Stimulated activated CD8-positive, alpha-beta memory T cell treated with anti-CD3 and anti-CD28 coated beads, Interleukin-12 subunit alpha, Interleukin-12 subunit beta, amount 100 ng/mL, for 4 hours (primary cell): ENCODE measurements around the gene NLGN1.
"Not testable (repeated sequence)": the region's sequence is repeated elsewhere in the genome, so short reads cannot be mapped to it uniquely, and the experiment has no call there.

Source experiments
- DNase-seq: peaks from one replicate; pipeline ENCODE4 v3.0.0-alpha.2; 2020; ENCODE audit warnings: low read depth

NLGN1 gene

GRCh38 chr3:174168538-174169254, 771.2 kb downstream of the NLGN1 start:
- no peak for DNase-seq

GRCh38 chr3:174169736-174170135, 772.2 kb downstream of the NLGN1 start:
- DNase-seq: no peak

DNA sequence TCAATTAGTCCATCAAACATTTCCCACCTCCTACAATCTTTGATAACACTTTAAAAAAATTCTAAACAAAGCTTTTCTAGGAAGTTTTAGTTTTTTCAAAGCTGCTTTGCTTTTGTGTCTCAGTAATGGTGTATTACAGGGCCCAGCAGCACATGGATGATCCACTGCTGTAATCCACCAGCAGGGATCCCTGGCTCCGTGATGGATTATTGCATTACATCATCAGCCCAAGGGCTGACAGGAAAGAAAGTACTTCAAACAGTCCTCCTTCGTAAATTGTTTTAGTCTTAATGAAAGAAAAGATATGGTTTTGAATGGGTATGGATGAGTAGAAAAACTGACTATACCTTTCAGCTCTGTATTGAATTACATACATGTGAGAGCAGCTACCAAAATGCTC, 772.7 kb downstream of the NLGN1 start:
- no peak for DNase-seq

DNA sequence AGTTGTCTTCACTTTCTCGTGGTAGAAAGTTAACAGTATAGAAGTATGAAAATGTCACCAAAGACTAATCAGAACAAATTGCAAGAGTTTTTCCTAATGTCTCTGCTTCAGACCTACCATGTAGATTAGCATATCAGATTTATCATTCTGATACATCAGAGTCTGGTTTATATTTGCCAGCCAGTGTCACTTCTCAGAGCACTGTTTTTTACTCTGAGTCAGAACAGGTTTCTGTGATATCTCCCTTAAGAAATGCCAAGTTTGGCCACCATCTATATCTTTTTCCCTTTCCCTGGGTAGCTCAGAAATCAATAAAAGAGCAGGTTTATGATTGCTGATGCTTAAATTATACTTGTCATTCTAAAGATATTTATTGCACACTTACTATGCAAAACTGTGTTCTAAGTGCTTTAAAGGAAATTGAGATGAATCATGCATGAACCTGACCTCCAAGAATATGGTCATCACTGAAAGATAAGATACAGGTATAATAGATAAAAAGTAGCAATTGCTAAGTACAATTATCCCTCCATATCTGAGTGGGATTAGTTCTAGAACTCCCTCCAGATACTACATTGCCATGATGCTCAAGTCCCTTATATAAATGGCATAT, 788.9 kb downstream of the NLGN1 start:
- DNase-seq: no peak

DNA sequence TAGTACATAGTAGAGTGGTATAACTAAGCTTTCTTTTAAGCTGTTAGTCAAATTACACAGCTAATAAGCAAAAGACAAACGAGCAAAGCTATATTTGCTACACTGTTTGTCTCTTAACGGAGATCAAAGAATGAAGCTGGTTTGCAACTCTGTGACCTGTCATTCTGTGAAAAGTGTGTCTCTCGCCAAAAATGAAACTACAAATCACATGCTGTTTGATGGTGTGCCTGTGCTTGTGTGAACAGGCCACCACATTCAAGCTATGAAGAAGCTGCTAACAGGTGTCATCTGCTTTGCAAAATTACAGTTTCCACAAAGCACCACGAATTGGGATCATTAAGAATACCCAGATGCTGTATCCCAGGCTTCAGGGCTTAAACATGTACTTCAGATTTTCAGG, 793.8 kb downstream of the NLGN1 start:
- DNase-seq: no peak

DNA sequence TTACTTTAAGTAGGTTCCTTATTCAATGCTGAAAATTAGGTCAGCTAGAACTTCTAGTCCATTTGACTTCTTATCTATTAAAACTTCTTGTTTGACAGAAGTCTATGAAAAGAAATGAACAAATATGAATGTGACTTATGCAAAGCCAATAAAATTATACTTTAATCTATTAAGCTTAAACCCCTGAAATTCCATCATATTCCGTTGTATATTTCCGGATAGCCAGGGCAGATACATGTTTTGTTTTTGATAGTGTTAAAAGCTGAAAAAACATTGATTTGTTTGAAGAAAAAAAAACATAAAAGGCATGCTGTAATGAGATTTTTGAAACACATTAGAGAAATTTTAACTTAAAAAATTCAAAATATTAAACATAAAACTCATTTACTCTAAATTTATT, 794.4 kb downstream of the NLGN1 start:
- no peak for DNase-seq

DNA sequence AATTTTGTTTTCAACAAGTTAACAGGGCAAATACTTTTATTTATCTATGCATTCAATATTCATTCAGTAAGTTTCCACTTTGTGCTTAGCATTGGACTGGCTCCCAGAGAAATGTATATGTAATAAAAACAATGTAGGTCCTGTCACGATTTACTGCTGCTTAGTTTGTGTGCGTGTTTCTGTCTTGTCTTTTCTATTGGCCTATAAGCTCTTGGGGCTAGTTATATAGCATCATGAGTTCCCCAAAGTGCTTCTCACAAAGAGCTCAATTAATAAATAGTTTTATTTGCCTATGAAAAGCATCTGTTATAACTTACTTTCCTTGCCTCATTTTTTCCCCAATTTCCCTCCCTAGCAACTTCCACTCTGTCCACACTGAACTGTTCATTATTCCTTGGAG, 794.9 kb downstream of the NLGN1 start:
- DNase-seq: no peak

DNA sequence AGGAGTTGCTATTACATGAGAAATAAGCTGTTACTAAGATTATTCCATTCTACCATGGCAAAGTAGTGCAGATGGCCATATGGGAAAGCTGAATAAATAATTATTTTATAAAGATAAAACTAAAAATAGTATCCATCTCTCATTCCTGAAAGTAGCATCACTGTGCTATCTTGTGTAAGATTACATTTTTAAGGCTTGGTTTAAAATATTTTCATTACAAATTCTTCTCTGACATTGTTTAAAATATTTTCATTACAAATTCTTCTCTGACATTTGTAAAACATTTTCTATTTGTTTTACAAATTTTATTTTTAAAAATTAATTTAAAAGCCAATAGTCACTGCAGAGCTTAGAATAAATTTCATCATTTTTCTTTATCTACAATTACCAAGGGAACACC, 796.1 kb downstream of the NLGN1 start:
- no peak for DNase-seq

DNA sequence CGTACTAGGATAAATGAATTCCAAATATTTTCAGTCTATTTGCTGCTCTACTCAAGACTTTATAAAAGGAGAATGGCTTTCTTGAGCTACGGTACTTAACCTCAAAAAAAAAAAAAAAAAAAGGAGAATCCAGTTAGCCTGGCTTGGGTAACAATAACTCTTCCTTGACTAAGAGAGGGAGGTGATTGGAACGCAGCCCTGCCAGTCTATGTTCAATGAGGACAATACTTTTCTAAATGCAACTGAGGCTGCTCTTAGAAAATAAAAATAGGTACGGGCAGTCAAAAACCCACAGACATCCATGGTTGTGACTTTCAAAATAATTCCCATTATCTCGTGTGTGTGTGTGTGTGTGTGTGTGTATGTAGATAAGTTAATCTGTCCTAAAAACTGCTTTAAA, 799.9 kb downstream of the NLGN1 start:
- no peak for DNase-seq

DNA sequence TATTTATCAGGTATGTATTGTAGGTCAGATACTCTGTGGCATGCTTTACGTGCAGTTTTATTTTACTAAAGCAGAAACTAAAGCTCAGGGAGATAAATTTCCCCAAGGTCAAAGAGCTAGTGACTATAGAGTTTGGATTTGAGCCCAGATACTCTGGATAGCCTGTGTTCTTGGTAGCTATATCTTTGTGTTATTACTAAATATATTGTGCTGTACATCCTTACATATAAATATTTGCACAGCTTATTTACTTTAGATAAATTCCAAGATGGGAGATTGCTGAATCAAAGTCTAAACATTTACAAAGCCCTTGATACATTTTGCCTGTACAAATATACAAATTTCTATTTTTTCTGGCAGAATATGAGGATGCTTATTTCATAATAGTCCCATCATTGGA, 800.7 kb downstream of the NLGN1 start:
- no peak for DNase-seq

GRCh38 chr3:174199696-174200095, 802.2 kb downstream of the NLGN1 start:
- DNase-seq: no peak

DNA sequence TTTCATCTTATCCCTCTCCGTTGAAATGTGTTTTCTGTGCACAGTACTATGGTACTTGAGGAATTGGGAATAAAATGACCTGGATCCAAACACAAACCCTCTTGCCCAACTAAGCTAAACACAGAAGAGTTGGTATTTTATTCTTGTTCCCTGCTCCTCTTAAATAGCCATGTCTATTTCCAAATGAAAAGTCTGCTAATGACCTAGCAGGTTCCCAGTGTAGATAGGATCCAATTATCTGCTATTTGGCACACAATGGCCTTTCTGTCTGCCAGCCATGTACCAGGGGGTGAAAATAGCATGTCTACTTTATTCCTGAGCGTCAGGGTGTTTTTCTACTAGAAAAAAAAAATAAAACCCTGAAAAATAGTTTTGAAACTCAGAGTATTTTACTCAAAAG, 804.6 kb downstream of the NLGN1 start:
- no peak for DNase-seq

DNA sequence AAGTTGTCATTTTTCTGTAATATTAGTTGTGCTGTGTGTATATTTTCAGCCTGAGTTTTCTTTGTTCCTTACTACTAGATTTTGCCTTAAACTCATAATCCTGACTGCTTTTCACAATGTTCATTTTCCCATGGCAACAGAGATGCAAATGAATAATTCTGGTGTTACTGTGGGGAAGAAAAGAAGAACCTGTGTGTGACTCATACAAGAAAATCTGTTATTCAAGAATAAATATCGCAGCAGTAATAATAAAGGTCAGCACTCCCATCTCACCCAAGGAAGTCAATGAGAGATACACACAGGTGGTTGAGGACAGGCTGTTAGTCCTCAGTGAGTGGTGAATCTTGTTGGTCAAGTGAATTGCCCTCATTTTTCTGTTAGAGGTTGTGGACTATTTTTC, 805.0 kb downstream of the NLGN1 start:
- DNase-seq: no peak

DNA sequence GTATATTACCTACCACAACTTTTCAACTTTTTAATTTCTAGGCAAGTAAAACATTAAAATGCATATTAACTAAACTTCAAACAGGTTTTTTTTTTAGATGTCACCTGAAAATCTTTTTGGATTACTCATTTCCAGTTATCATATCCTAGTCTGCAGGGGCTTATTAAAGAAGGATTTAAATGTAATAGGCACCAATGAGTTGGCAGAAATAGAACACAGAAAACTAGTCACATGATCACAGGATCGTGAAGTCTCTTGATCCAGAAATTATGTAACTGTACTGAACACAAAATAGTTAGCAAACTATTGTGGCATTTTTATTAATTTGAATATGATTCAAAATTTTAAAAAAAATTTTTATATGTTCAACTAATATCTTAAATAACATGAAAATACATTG, 807.2 kb downstream of the NLGN1 start:
- no peak for DNase-seq

DNA sequence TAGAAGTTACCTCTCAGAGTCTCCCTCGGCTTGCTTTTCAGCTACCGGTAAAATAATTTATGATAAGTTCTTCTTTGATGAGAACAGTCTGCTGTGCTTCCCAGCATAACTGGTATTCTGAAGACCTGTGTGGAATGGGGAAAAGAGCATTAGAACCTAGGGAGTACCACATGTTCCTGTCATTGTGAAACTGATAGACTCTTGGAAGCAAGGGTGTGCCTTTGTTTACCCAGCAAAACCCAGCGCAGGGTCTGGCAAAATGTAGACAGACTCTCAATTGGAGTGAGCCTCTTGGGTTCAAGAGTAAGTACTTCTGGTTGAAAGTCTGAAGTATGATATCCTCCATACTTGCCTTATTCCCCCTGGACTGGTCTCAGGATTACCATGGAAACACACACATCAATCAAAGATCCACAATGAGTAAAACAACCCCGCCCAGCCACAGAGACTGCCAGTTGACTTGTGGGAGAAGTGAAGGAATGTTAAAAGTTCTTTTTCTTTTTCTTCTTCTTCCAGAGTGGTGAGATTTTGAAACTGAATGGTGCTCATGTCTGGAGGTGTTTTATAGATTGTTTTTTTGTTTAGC, 809.2 kb downstream of the NLGN1 start:
- no peak for DNase-seq

- no peak for DNase-seq
Measured at GRCh38 chr3:174208161-174208560, 810.6 kb downstream of the NLGN1 start.

GRCh38 chr3:174211896-174212295, 814.4 kb downstream of the NLGN1 start:
- not testable (repeated sequence) for DNase-seq

DNA sequence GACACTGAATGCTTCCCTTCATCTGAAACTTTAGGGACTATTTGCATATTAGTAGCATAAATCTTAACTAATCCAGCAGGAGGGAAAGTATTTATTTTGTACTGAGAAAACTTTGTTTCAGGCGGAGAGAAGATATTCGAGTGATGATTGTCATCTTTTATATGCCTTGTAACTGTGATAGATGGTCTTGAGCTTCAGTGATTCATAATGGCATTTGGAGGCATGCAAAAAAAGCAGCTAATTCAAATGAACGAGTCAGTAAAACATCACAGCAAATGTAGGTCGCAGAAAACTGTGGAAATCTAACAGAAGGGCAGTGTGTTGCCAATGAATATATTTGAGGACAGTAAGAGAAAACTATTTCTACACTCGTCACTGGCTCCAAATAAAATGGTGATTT, 817.9 kb downstream of the NLGN1 start:
- no peak for DNase-seq

DNA sequence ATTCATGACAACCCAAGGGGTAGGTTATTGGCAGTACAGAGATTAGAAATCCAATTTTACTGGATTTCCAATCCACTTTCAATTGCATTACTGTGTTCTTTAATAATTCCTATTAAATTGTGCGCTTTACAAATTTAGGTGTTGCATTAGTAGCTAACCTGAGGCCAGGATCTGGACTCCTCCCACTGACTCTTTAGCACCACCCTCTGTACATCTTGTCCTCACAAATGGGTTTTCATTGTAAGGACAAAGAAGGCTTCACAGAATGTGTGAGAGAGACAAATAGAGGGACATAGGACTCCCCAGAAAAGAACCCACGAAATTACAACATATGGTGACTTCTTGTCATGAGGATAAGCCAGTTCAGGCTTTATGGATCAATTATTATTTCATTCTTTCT, 818.5 kb downstream of the NLGN1 start:
- no peak for DNase-seq

GRCh38 chr3:174216946-174217718, 819.6 kb downstream of the NLGN1 start:
- no peak for DNase-seq

DNA sequence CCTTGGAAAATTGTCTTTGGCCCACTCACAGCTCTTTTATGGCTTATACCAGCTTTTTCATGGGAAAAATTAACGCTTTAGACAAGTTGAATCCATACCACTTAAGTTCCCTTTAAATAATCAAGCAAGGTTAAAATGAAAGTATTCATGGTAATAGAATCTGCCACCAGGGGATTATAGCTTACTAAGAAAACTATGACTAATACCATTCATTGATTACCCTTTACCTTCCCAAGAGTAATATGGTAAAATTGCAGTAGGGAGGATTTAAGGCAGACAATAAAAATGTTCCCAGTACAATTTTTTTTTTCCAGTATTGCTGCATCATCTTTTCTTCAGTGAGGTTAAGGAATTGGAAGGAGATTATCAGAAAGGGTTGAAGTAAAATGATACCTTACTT, 820.5 kb downstream of the NLGN1 start:
- DNase-seq: no peak

DNA sequence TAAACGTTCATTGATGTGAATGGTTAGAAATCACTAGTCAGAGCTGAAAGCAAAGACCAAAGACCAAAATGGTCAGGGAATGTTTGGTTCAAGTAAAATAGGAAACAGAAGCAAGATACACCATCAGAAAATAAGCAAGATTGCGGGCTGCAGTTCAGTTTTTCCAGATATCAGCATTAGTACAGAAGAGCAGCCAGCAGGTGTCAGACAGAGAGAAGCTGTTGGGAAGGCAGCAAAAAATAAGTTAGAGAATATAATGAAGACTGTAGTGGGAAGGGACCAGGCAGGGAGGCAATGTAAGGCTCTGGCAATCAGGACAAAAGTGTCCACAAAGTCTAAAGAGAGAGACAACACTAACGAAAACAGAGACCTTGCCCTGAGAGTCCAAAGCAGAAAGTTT, 822.2 kb downstream of the NLGN1 start:
- DNase-seq: no peak
